ENCODE data around the gene ERG28. TPM values are rescaled to one million over a fixed set of nuclear protein-coding genes. Genes with fewer than 3 reads are reported as not detected.

ERG28 gene
- total RNA-seq, 1 experiment from 2014 or later, result 29.1 TPM

DNA sequence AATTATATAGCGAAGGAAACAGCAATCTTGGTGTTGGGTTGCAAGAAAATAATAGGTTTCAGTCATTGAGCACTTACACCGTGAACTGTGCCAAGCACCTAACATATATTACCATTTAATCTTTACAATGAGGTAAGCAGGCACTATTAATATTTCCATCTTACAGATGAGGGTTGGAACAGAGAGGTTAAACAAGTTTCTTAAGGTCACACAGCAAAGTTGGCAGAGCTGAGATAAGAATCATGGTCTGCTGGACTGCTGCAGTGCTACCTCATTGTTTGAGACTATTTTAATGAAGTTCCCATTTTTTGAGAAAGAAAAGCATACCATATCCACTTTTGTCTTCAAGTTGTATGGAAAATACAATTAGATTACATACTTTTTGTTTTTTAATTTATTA is 1.7 kb downstream of the ERG28 start:
- Histone ChIP-seq H3T11ph (ENCODE audit: low read length) (no peak overlapping the region), H3K4ac (ENCODE audit: low read depth, low read length) (no peak overlapping the region), H3K9ac (ENCODE audit: extremely low read depth, insufficient read length, low read length) (no peak overlapping the region), H2BK5ac (ENCODE audit: insufficient read length, low read length) (no peak overlapping the region), H3K56ac (ENCODE audit: insufficient read length, low read depth, low read length) (no peak overlapping the region), H3K9me3 (ENCODE audit: control insufficient read depth, low read depth, low read length) (no peaks in the 10 kb centered on the region), H4K20me1 (ENCODE audit: control insufficient read depth, insufficient read depth, insufficient read length) (no peaks in the 10 kb centered on the region), H2BK120ac (ENCODE audit: low read depth, low read length, poor library complexity, severe bottlenecking) (no peak overlapping the region), H2BK12ac (ENCODE audit: insufficient read length, low read depth, low read length) (no peak overlapping the region), H3K23ac (ENCODE audit: insufficient read length, low read depth, low read length) (no peak overlapping the region), H3K4me1 (ENCODE audit: insufficient read depth, low read length) (no peaks in the 10 kb centered on the region), H3K27ac (ENCODE audit: insufficient read length, low read depth, low read length) (no peak overlapping the region), H2AK5ac (ENCODE audit: insufficient read length, low read length) (no peak overlapping the region), H3K4me2 (ENCODE audit: insufficient read depth, insufficient read length, low read length) (peak overlapping the region; percentile 77), H4K91ac (ENCODE audit: insufficient read length, low read depth, low read length) (no peak overlapping the region), H3K27me3 (ENCODE audit: insufficient read depth, low read length) (no peaks in the 10 kb centered on the region), H4K8ac (replicated peaks; ENCODE audit: insufficient read length, low read depth, low read length) (no peak overlapping the region), H2BK20ac (ENCODE audit: low read depth, low read length, poor library complexity, severe bottlenecking) (no peak overlapping the region), H3K14ac (ENCODE audit: insufficient read depth, low read length) (no peak overlapping the region), H3K79me1 (ENCODE audit: insufficient read depth, low read depth, low read length, poor library complexity, severe bottlenecking) (no peaks in the 10 kb centered on the region), H3K79me2 (ENCODE audit: insufficient read depth, low read length) (peaks cover 4% of the 10 kb centered on the region; the same call in 1 of the 2 replicates), H3K18ac (ENCODE audit: insufficient read length, low read depth, low read length) (no peak overlapping the region), H4K5ac (ENCODE audit: insufficient read length, low read depth, low read length) (no peak overlapping the region), H3K23me2 (ENCODE audit: insufficient read length, low read depth, low read length, poor library complexity, severe bottlenecking) (peaks cover 4% of the 10 kb centered on the region), H2AFZ (ENCODE audit: low read length) (no peak overlapping the region), H2BK15ac (ENCODE audit: low read depth, low read length) (no peak overlapping the region)
- TF ChIP-seq, protein P1, sequence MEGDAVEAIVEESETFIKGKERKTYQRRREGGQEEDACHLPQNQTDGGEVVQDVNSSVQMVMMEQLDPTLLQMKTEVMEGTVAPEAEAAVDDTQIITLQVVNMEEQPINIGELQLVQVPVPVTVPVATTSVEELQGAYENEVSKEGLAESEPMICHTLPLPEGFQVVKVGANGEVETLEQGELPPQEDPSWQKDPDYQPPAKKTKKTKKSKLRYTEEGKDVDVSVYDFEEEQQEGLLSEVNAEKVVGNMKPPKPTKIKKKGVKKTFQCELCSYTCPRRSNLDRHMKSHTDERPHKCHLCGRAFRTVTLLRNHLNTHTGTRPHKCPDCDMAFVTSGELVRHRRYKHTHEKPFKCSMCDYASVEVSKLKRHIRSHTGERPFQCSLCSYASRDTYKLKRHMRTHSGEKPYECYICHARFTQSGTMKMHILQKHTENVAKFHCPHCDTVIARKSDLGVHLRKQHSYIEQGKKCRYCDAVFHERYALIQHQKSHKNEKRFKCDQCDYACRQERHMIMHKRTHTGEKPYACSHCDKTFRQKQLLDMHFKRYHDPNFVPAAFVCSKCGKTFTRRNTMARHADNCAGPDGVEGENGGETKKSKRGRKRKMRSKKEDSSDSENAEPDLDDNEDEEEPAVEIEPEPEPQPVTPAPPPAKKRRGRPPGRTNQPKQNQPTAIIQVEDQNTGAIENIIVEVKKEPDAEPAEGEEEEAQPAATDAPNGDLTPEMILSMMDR (conservative IDR thresholded peaks at IDR 0.05), result no peak
- Mint-ChIP-seq H3K4me1 (peaks cover 5 to 17% of the 10 kb centered on the region in 2 experiments), H3K27me3 (ENCODE audit: low read depth) (no peaks in the 10 kb centered on the region; the same call in 1 of the 2 replicates), H3K9me3 (no peaks in the 10 kb centered on the region), H3K36me3 (ENCODE audit: insufficient read depth in 1 of 3, low read depth in 3 of 3) (peaks cover 13 to 35% (median 23%) of the 10 kb centered on the region in 3 experiments; a peak in 5 of 7 replicates), H3K4me3 (no peak overlapping the region; a peak in 1 of 5 replicates), H3K27ac (no peak overlapping the region)
- no peak for DNase-seq
- WGBS (ENCODE audit: extremely low coverage, insufficient read length, low lambda C conversion rate), result 100% methylated on average over 1 of the region's 2 CpGs
